ENCODE data around the gene PAQR9. TPM values are rescaled to one million over a fixed set of nuclear protein-coding genes. Genes with fewer than 3 reads are reported as not detected.

The PAQR9 gene
- total and polyA plus RNA-seq, 9 of the 15 experiments (the other 6 are each of a cell fraction or from before 2014, with no cell fraction given): 0.04 to 0.58 (median 0.22) TPM

GRCh38 chr3:142929890-142930289 lies 33.6 kb downstream of the PAQR9 start (continued):
- TF ChIP-seq ZNF436 (CRISPR knock-in tag; IDR thresholded peaks at IDR 0.05) (no peak), FUS (optimal IDR thresholded peaks at IDR 0.05; ENCODE audit: low read depth, low read length) (no peak), SNAPC5 (CRISPR knock-in tag; IDR thresholded peaks at IDR 0.05) (no peak), POLR2A (conservative IDR thresholded peaks at IDR 0.05) (no peak), TARDBP (IDR thresholded peaks at IDR 0.05) (no peak), HMGXB4 (CRISPR knock-in tag; IDR thresholded peaks at IDR 0.05) (no peak), RREB1 (CRISPR knock-in tag; IDR thresholded peaks at IDR 0.05) (no peak), RAD21 (CRISPR knock-in tag; conservative IDR thresholded peaks at IDR 0.05 in 1 of 2, IDR thresholded peaks at IDR 0.05 in 1 of 2) (no peak), DNMT1 (IDR thresholded peaks at IDR 0.05) (no peak), LEF1 (IDR thresholded peaks at IDR 0.05) (peak; percentile 64), RBM17 (IDR thresholded peaks at IDR 0.05; ENCODE audit: borderline replicate concordance, low read depth, low read length) (no peak)

All from K562 (cell line).